Mucosa of rectum (tissue), 2 donors: Measurements from ENCODE around the gene COL28A1.

Experiments used
- H3K27ac ChIP-seq, 2 donors: one replicate each; pipeline ENCODE4 v1.7.0; 2013; ENCODE audit warnings: inconsistent platforms in 2 of 2, low read depth in 2 of 2, low read length in 2 of 2
- H3K27me3 ChIP-seq, 2 donors: one replicate each; pipeline ENCODE4 v1.7.0; 2013; ENCODE audit warnings: low read length in 2 of 2; ENCODE audit not compliant: control insufficient read depth in 2 of 2, insufficient read depth in 2 of 2
- H3K36me3 ChIP-seq, 2 donors: one replicate each; pipeline ENCODE4 v1.7.0; 2013; ENCODE audit warnings: low read length in 2 of 2; ENCODE audit not compliant: control insufficient read depth in 2 of 2, insufficient read depth in 2 of 2
- H3K4me1 ChIP-seq, 2 donors: one replicate each; pipeline ENCODE4 v1.7.0; 2013; ENCODE audit warnings: low read length in 2 of 2, mild to moderate bottlenecking in 1 of 2; ENCODE audit not compliant: control insufficient read depth in 2 of 2, insufficient read depth in 2 of 2
- H3K4me3 ChIP-seq, 2 donors: one replicate each; pipeline ENCODE4 v1.7.0; 2013; ENCODE audit warnings: low read length in 2 of 2
- H3K9ac ChIP-seq, 2 donors: one replicate each; pipeline ENCODE4 v1.7.0; 2013; ENCODE audit warnings: low read length in 2 of 2, low read depth in 1 of 2, mild to moderate bottlenecking in 1 of 2
- H3K9me3 ChIP-seq, 2 donors: one replicate each; pipeline ENCODE4 v1.7.0; 2013; ENCODE audit warnings: low read length in 2 of 2; ENCODE audit not compliant: control insufficient read depth in 2 of 2
- donor health status: healthy.
- donor health status: Normal muscosa, but diverticular disease.

Gene COL28A1

DNA sequence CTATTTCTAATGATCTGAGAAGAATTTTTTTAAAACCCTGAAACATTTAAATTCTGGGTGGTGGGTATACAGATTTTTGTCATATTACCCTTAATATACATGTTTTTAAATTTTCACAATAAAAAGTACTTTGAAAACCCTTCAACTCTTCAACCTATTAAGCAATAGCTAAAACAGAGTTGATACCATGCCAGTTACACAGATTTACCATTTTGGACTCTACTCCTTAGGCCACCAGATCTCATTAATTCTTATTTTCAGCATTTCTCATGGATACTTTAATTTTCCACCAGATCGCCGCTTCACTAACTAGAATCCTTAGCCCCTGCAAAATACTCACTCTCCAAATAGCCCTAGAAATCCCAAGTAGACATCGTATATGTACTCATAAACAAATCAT is 12.7 kb upstream of the COL28A1 start:
- Histone ChIP-seq H3K36me3 (no peaks in the 10 kb centered on the region), H3K27me3 (no peaks in the 10 kb centered on the region), H3K9me3 (no peaks in the 10 kb centered on the region), H3K27ac (no peak overlapping the region), H3K4me1 (no peaks in the 10 kb centered on the region), H3K4me3 (no peak overlapping the region), H3K9ac (no peak overlapping the region)

GRCh38 chr7:7542251-7542835 is 6.7 kb upstream of the COL28A1 start:
- peaks cover 2 to 3% of the 10 kb centered on the region in 2 donors for H3K4me1 ChIP-seq
- H3K9me3 ChIP-seq = no peaks in the 10 kb centered on the region
- H3K27ac ChIP-seq = no peak overlapping the region
- no peak overlapping the region for H3K4me3 ChIP-seq
- H3K9ac ChIP-seq = no peak overlapping the region
- H3K27me3 ChIP-seq = no peaks in the 10 kb centered on the region
- no peaks in the 10 kb centered on the region for H3K36me3 ChIP-seq

DNA sequence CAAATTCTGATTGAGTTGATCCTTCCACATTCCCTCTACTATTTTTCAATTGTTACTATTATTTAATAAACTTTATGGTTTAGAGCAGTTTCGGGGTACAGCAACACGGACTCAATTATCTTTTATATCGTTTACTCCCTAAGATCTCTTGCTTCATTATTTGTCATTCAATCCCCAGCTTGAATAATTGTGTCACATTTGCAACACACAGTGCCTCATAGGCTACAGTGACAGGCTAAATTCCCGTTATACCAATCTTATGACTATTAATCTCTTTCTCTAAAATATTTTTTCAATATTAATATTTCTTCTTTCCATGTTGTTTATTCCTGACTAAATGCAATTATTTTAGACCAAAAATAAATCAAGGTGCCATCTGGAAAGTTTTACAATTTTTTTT is 4.0 kb upstream of the COL28A1 start:
- H3K27me3 ChIP-seq = no peaks in the 10 kb centered on the region
- H3K4me1 ChIP-seq = peaks cover 2 to 3% of the 10 kb centered on the region in 2 donors
- H3K4me3 ChIP-seq = no peak overlapping the region
- no peak overlapping the region for H3K27ac ChIP-seq
- no peaks in the 10 kb centered on the region for H3K9me3 ChIP-seq
- H3K36me3 ChIP-seq = no peaks in the 10 kb centered on the region
- no peak overlapping the region for H3K9ac ChIP-seq

- H3K4me1 ChIP-seq = peaks cover 2 to 3% of the 10 kb centered on the region in 2 donors
- no peak overlapping the region for H3K4me3 ChIP-seq
- no peaks in the 10 kb centered on the region for H3K27me3 ChIP-seq
- no peaks in the 10 kb centered on the region for H3K9me3 ChIP-seq
- no peaks in the 10 kb centered on the region for H3K36me3 ChIP-seq
- H3K9ac ChIP-seq = no peak overlapping the region
- no peak overlapping the region for H3K27ac ChIP-seq
These were observed 3.5 kb upstream of the COL28A1 start for GRCh38 chr7:7539152-7539551.

GRCh38 chr7:7537711-7538110 is 2.0 kb upstream of the COL28A1 start:
- Histone ChIP-seq H3K9ac (no peak overlapping the region), H3K9me3 (no peaks in the 10 kb centered on the region), H3K27ac (no peak overlapping the region), H3K36me3 (no peaks in the 10 kb centered on the region), H3K27me3 (no peaks in the 10 kb centered on the region), H3K4me3 (no peak overlapping the region), H3K4me1 (peaks cover 2 to 3% of the 10 kb centered on the region in 2 donors)

- Histone ChIP-seq H3K36me3 (no peaks in the 10 kb centered on the region), H3K27me3 (no peaks in the 10 kb centered on the region), H3K27ac (no peak overlapping the region), H3K9me3 (no peaks in the 10 kb centered on the region), H3K9ac (no peak overlapping the region), H3K4me3 (no peak overlapping the region), H3K4me1 (peaks cover under 1% of the 10 kb centered on the region in 2 donors)
These were observed 835 bp upstream of the COL28A1 start for GRCh38 chr7:7536396-7537019.

DNA sequence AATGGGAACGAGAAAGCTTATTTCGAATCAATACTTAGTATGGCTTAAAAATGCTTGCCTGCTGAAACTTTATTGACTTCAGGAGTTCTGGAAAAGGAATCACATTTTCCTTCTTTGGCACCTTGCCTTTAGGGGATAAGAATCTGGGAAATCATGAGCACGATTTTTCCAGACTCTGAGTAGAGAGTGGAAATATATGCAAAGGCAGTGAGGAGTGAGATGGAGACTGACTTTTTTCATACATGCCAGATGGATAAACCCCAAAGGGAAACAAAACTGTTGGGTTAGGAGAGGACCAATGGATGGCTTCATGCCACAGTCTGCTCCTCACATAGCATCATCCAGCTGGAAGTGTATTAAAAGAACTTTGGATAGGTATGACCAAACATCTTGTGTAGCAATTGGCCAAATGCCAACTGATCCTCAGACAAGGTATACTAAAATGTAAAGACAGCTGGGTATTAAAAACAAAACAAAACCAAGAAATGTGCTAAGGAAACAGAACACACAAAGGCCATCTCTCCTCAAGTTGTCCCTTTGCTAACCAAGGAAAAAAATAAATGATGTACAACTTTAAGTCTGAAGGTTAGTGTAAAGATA is 1.7 kb downstream of the COL28A1 start:
- H3K9ac ChIP-seq = no peak overlapping the region
- no peaks in the 10 kb centered on the region for H3K36me3 ChIP-seq
- H3K4me3 ChIP-seq = no peak overlapping the region
- no peaks in the 10 kb centered on the region for H3K9me3 ChIP-seq
- H3K4me1 ChIP-seq = no peaks in the 10 kb centered on the region
- no peaks in the 10 kb centered on the region for H3K27me3 ChIP-seq
- H3K27ac ChIP-seq = no peak overlapping the region

DNA sequence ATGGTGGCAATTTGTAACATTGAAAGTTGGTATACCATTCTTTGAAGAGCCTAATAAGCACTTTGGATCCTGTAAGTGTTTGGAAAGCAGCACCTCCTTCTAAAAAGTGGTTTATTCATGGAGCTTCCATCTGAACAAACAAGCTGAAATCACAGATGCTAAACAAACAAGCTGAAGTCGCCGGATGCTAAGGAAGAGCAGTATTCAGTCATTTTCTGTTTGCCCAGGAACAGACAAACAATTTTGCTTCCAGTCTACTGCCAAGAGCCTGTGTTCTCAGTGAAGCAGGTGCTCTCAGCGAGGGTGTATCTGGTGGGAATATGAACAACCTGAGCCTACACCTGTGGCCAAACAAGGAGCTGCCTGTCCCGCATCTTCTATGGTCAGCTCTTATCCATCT is 6.3 kb downstream of the COL28A1 start:
- H3K27ac ChIP-seq = no peak overlapping the region
- H3K4me1 ChIP-seq = no peaks in the 10 kb centered on the region
- H3K27me3 ChIP-seq = peaks cover 0 to 3% of the 10 kb centered on the region in 2 donors
- H3K4me3 ChIP-seq = no peak overlapping the region
- no peaks in the 10 kb centered on the region for H3K36me3 ChIP-seq
- H3K9ac ChIP-seq = no peak overlapping the region
- H3K9me3 ChIP-seq = no peaks in the 10 kb centered on the region

DNA sequence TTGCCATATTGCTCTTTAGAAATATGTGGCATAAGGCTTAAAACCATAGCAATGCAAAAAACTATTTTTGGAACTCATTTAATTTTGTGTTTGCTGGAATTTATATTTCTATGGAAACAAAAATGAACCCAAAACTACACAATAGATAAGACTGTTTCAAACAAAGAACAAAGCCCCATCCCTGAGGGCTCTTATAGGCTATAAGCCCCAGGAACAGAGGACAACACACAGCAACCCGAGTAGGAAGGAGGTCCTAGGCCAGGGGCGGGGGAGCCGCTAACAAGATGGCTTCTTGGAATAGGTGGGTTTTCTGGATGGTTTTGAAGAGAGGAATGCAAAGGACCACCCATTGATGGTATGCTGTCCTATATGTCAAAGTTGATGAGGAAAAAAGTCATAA is 8.6 kb downstream of the COL28A1 start:
- no peaks in the 10 kb centered on the region for H3K9me3 ChIP-seq
- no peak overlapping the region for H3K27ac ChIP-seq
- H3K27me3 ChIP-seq = peaks cover 0 to 3% of the 10 kb centered on the region in 2 donors
- no peak overlapping the region for H3K9ac ChIP-seq
- H3K4me3 ChIP-seq = no peak overlapping the region
- no peaks in the 10 kb centered on the region for H3K4me1 ChIP-seq
- H3K36me3 ChIP-seq = no peaks in the 10 kb centered on the region

GRCh38 chr7:7526006-7526405 is 9.7 kb downstream of the COL28A1 start:
- H3K36me3 ChIP-seq = no peaks in the 10 kb centered on the region
- H3K9ac ChIP-seq = no peak overlapping the region
- H3K9me3 ChIP-seq = no peaks in the 10 kb centered on the region
- no peak overlapping the region for H3K27ac ChIP-seq
- H3K4me1 ChIP-seq = no peaks in the 10 kb centered on the region
- H3K27me3 ChIP-seq = peaks cover 0 to 3% of the 10 kb centered on the region in 2 donors
- H3K4me3 ChIP-seq = no peak overlapping the region
